GM12872 (cell line): Measurements from ENCODE around the gene KRT23.

Experiments used
- TF ChIP-seq, protein P1 (sequence below): IDR thresholded peaks from 3 replicates; pipeline ENCODE4 v1.5.1; 2011; ENCODE audit warnings: low read depth, mild to moderate bottlenecking, low read length, moderate library complexity; ENCODE audit not compliant: insufficient read depth

KRT23 gene

DNA sequence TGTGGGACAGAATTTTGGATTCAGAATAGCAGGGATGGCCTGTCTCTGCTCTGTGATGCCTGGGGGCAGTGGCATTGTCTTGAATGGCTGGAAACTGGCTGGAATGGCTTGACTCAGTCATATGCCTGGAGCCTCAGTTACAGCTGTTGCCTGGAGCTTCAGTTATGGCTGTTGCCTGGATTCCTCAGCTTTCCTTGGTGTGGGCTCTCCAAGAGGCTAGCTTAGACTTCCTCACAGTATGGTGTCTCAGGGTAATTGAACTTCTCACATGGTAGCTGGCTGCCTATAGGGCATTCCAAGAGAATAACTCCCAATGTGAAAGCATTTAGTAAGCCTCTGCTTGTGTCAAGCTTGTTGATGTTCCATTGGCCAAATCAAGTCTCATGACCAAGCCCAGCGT lies 21.1 kb downstream of the KRT23 start:
- TF ChIP-seq, protein P1, sequence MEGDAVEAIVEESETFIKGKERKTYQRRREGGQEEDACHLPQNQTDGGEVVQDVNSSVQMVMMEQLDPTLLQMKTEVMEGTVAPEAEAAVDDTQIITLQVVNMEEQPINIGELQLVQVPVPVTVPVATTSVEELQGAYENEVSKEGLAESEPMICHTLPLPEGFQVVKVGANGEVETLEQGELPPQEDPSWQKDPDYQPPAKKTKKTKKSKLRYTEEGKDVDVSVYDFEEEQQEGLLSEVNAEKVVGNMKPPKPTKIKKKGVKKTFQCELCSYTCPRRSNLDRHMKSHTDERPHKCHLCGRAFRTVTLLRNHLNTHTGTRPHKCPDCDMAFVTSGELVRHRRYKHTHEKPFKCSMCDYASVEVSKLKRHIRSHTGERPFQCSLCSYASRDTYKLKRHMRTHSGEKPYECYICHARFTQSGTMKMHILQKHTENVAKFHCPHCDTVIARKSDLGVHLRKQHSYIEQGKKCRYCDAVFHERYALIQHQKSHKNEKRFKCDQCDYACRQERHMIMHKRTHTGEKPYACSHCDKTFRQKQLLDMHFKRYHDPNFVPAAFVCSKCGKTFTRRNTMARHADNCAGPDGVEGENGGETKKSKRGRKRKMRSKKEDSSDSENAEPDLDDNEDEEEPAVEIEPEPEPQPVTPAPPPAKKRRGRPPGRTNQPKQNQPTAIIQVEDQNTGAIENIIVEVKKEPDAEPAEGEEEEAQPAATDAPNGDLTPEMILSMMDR = no peak

DNA sequence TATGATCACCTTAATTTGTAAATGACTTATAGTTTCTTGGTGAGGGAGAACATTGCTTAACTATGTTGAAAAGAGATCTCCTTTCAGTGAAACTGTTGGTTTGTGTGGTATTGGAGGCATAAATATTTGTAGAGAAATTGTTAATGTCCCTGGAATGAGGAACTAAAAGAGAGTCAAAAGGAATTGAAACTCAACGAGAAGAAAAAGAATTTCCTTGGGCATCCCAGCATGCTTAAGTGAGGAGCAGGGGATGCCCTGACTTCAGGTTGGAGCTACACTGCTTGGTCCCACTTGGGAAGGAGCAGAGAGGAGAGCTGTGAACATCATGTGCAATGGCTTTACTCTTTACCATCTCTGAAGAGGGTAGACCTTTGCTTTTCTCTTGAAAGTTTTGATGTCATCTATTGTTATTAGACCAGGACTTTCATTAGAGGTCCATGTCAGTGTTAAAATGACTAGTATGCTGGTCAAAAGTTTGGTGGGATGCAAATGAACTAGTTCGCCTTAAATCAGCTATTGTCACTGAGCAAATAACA lies 21.7 kb downstream of the KRT23 start:
- TF ChIP-seq, protein P1 = no peak

DNA sequence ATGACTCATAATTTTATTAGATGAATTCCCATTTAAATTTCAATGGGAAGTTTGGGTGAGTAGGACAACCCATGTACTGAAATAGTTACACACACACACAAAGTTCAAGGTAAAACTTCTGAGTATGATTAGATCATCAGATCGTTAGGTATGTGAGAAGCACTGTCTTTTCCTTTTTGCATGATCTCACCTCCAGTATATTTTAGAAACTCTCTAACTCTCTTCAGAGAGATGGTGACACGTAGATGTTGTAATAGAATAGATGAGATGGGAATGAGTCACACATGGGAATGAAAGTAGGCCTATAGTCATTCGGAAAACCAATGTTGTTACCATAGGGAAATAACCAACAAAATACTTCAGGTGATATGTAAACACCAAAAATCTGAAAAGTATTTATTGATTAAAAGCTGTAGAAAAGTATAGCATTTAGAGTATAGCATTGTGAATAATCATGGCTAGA lies 22.2 kb downstream of the KRT23 start:
- TF ChIP-seq, protein P1 = no peak

DNA sequence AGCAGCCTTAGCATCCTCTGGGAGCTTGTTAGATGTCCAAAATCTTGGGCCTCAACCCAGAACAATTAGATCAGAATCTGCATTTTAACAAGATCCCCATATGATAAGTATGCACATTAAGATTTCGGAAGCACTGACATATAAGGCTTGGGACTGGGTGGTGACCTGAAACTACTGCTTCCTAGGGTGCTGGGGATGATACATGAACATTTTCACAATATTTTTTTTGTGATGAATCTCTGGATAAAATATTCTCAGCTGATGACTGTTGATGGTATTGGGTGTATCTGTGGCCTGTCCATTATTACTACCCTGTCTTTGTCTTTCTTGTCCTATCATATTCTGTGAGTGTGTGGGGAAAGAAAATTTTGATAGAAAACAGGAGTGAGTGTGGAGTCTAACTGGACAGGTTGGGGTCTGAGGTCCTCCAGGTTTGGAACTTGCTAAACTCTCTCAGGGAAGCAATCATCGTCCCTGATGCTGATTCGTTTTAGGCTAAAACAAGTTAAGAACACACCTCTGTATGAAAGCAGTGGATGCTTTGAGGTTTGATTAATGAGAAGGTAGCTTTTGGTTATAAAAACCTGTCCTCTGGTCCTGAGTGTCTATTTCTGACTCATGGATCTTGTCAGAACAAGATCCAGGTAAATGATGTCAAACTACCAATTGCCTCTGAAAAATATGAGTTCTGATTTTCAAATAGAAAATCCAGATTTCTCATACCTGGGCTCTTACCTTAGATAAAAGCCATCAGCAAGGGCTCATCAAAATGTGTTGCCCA lies 23.2 kb downstream of the KRT23 start:
- TF ChIP-seq, protein P1 = no peak

DNA sequence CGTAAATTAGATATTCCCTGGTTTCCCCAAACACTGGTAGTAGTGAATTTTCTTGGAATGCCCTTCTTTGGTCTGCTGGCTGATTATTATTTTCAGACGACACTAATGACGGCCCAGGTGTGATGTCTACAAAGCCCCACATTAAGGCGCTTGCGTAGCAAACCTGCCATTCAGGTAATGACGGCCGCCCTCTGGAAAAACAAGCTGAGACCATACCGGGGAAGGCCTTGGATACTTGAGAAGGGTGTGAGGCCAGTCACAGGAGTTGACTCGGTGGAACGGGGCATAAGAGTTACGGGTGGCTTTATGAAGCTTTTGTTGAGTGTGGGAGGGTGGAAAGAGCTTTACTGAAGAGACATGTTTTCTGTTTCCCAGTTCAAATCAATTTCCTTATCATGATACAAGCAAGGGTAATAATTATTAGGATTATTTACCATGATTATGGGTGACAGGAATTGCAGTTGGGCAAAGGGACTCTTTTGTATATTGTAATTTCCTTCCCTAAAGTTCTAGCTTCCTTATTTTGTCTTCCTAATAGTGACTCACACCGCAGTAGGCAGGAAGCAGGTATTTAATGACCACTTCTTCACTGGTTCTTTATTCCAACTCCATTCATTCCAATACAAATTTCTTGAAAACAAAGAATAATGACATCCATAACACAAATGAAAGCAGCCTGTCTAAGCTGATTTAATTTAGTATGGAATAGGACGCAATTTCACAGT lies 24.8 kb downstream of the KRT23 start:
- TF ChIP-seq, protein P1 = no peak

DNA sequence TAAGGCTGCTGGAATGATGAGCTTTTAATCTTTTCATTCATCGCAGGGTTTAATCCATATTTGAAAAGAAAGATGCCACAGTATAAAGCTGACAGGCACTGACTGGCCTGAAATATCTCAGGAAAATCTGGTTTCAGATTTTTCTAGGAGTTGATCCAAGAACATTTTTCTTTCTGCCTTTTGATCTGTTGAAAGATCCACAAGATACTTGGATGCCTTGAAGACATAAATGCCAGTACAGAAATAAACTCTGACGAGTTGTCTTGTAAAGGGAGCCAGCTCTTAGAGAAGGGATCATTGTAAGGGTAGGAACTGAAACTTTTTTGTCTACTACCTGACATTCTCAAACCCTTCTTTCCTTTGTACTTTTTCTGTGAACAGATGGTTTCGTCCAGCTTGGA lies 27.0 kb downstream of the KRT23 start:
- TF ChIP-seq, protein P1 = no peak

DNA sequence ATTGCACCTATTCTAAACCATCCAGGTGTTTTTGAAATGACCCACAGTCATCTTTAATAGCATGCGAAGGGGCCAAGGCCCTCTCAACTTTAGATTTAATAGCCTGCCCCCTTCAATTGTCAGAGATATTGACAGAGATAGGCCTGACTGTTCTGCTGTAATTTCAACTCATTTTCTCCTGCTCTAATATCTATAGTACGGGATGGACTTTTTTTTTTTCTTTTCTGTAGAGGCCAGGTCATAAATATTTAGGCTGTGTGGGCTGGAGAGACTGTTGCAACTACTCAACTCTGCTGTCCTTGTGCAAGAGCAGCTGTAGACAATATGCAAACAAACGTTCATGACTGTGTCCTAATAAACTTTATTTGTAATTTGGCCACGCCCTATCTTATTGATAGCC lies 27.7 kb downstream of the KRT23 start:
- TF ChIP-seq, protein P1 = no peak
